HG02678 (cell line): ENCODE results near the gene DDX51.

Source experiments
- ATAC-seq: cut with Tn5 transposase; IDR thresholded peaks from one replicate; pipeline ENCODE4 v1.9.1; 2021; ENCODE audit warnings: mild to moderate bottlenecking, moderate library complexity; ENCODE audit not compliant: unreplicated experiment

The DDX51 gene

GRCh38 chr12:132179431-132180362 lies 35.6 kb upstream of the DDX51 start:
- no peak for ATAC-seq

GRCh38 chr12:132178801-132179401 lies 34.8 kb upstream of the DDX51 start:
- no peak for ATAC-seq

- ATAC-seq: no peak
These were observed 34.2 kb upstream of the DDX51 start for GRCh38 chr12:132178316-132178715.

GRCh38 chr12:132176920-132177551 lies 32.9 kb upstream of the DDX51 start:
- no peak for ATAC-seq

- ATAC-seq: no peak
These were observed 32.3 kb upstream of the DDX51 start for GRCh38 chr12:132176385-132176919.

GRCh38 chr12:132175496-132176384 lies 31.6 kb upstream of the DDX51 start:
- no peak for ATAC-seq

GRCh38 chr12:132174839-132175490 lies 30.8 kb upstream of the DDX51 start:
- no peak for ATAC-seq

- no peak for ATAC-seq
These were observed 30.1 kb upstream of the DDX51 start for GRCh38 chr12:132174015-132174838.

GRCh38 chr12:132173135-132174014 lies 29.3 kb upstream of the DDX51 start:
- no peak for ATAC-seq

- no peak for ATAC-seq
These were observed 28.5 kb upstream of the DDX51 start for GRCh38 chr12:132172619-132173018.

- ATAC-seq: no peak
These were observed 27.9 kb upstream of the DDX51 start for GRCh38 chr12:132171968-132172521.

GRCh38 chr12:132171293-132171967 lies 27.3 kb upstream of the DDX51 start:
- ATAC-seq: no peak

GRCh38 chr12:132170637-132171292 lies 26.6 kb upstream of the DDX51 start:
- no peak for ATAC-seq

- no peak for ATAC-seq
These were observed 26.0 kb upstream of the DDX51 start for GRCh38 chr12:132170094-132170636.

GRCh38 chr12:132169376-132169775 lies 25.3 kb upstream of the DDX51 start:
- ATAC-seq: no peak

GRCh38 chr12:132168311-132169031 lies 24.4 kb upstream of the DDX51 start:
- no peak for ATAC-seq
